Loucy (cell line): ENCODE results near the gene CD320.
"Not testable (repeated sequence)": the region's sequence is repeated elsewhere in the genome, so short reads cannot be mapped to it uniquely, and the experiment has no call there.

Experiments used
- H2AFZ ChIP-seq: fragments of 200-600 bp; sonication (generic); 2 replicates; pipeline ENCODE4 v1.6.0; 2016; ENCODE audit warnings: antibody characterized with exemption, mild to moderate bottlenecking, low read length, moderate library complexity
- H3F3A ChIP-seq: fragments of 200-600 bp; 2 replicates; pipeline ENCODE4 v1.6.0; 2016; ENCODE audit warnings: antibody characterized with exemption, low read depth, mild to moderate bottlenecking
- H3K27me3 ChIP-seq: fragments of 200-600 bp; sonication (generic); 2 replicates; pipeline ENCODE4 v1.6.1; 2014; ENCODE audit warnings: low read length, mild to moderate bottlenecking; ENCODE audit not compliant: insufficient read depth, poor library complexity, severe bottlenecking
- H3K36me3 ChIP-seq: fragments of 200-600 bp; sonication (generic); 2 replicates; pipeline ENCODE4 v1.6.1; 2016; ENCODE audit warnings: low read length; ENCODE audit not compliant: insufficient read depth
- H3K4me1 ChIP-seq: fragments of 200-600 bp; sonication (generic); 2 replicates; pipeline ENCODE4 v1.5.1; 2014; ENCODE audit warnings: low read length, mild to moderate bottlenecking; ENCODE audit not compliant: insufficient read depth, poor library complexity, severe bottlenecking
- H3K4me2 ChIP-seq: fragments of 200-600 bp; sonication (generic); 2 replicates; pipeline ENCODE4 v1.6.0; 2014; ENCODE audit warnings: antibody characterized with exemption, low read length, low read depth, mild to moderate bottlenecking; ENCODE audit not compliant: poor library complexity, severe bottlenecking
- H3K4me3 ChIP-seq: fragments of 200-600 bp; sonication (generic); 2 replicates; pipeline ENCODE4 v1.5.1; 2014; ENCODE audit warnings: low read length, mild to moderate bottlenecking, mixed read lengths; ENCODE audit not compliant: poor library complexity, severe bottlenecking
- H3K79me2 ChIP-seq: fragments of 200-600 bp; sonication (generic); 2 replicates; pipeline ENCODE4 v1.6.1; 2014; ENCODE audit warnings: low read length; ENCODE audit not compliant: insufficient read depth
- H3K9ac ChIP-seq: fragments of 200-600 bp; sonication (generic); 2 replicates; pipeline ENCODE4 v1.6.0; 2014; ENCODE audit warnings: mild to moderate bottlenecking, low read depth, low read length, moderate library complexity; ENCODE audit not compliant: poor library complexity, severe bottlenecking
- H3K9me2 ChIP-seq: fragments of 200-600 bp; sonication (generic); replicated peaks from 2 replicates; pipeline ENCODE4 v1.6.1; 2016; ENCODE audit warnings: low read depth, low read length, mixed read lengths
- H3K9me3 ChIP-seq: fragments of 200-600 bp; sonication (generic); 2 replicates; pipeline ENCODE4 v1.6.1; 2014; ENCODE audit warnings: mild to moderate bottlenecking, antibody characterized with exemption, low read length, low read depth; ENCODE audit not compliant: insufficient read depth
- H4K20me1 ChIP-seq: fragments of 200-600 bp; sonication (generic); 2 replicates; pipeline ENCODE4 v1.6.0; 2014; ENCODE audit warnings: antibody characterized with exemption, low read length, mild to moderate bottlenecking; ENCODE audit not compliant: insufficient read depth, poor library complexity, severe bottlenecking
- CTCF ChIP-seq: fragments of 200-600 bp; sonication (generic); conservative IDR thresholded peaks from 2 replicates; pipeline ENCODE4 v1.5.1; 2014; ENCODE audit warnings: mild to moderate bottlenecking, antibody characterized with exemption, low read length
- EZH2phosphoT487 ChIP-seq: fragments of 200-600 bp; IDR thresholded peaks from 2 replicates; pipeline ENCODE4 v1.6.1; 2018; ENCODE audit warnings: antibody characterized with exemption, mild to moderate bottlenecking, moderate library complexity, borderline replicate concordance

Gene CD320

GRCh38 chr19:8352134-8352827 lies 44.1 kb upstream of the CD320 start:
- H3K27me3 ChIP-seq = no peaks in the 10 kb centered on the region
- H3K9me3 ChIP-seq = no peaks in the 10 kb centered on the region

GRCh38 chr19:8349629-8350372 lies 41.6 kb upstream of the CD320 start:
- H2AFZ ChIP-seq, H3K36me3 ChIP-seq, H4K20me1 ChIP-seq, H3F3A ChIP-seq, H3K4me1 ChIP-seq, H3K79me2 ChIP-seq, H3K9me3 ChIP-seq, H3K9ac ChIP-seq, H3K4me3 ChIP-seq, H3K27me3 ChIP-seq, H3K9me2 ChIP-seq, H3K4me2 ChIP-seq: not testable (repeated sequence)

More at GRCh38 chr19:8352134-8352827, 44.1 kb upstream of the CD320 start:
- Histone ChIP-seq H3K4me3 (no peak overlapping the region), H3K36me3 (no peaks in the 10 kb centered on the region), H3K4me2 (no peak overlapping the region), H3K9me2 (no peaks in the 10 kb centered on the region), H3K4me1 (peaks cover 9% of the 10 kb centered on the region), H3K79me2 (no peaks in the 10 kb centered on the region), H2AFZ (no peak overlapping the region), H4K20me1 (no peaks in the 10 kb centered on the region), H3K9ac (no peak overlapping the region), H3F3A (no peaks in the 10 kb centered on the region)
- TF ChIP-seq CTCF (no peak), EZH2phosphoT487 (no peak)

- H3K79me2 ChIP-seq = no peaks in the 10 kb centered on the region
- H3K4me3 ChIP-seq = no peak overlapping the region
- H3K36me3 ChIP-seq = no peaks in the 10 kb centered on the region
- peak overlapping the region; percentile 18; the same call in 1 of the 2 replicates for H2AFZ ChIP-seq
- TF ChIP-seq EZH2phosphoT487 (no peak), CTCF (no peak)
- H4K20me1 ChIP-seq = no peaks in the 10 kb centered on the region
- peaks cover 4% of the 10 kb centered on the region for H3K4me1 ChIP-seq
- no peaks in the 10 kb centered on the region for H3K9me2 ChIP-seq
- peak overlapping the region; percentile 57 for H3K4me2 ChIP-seq
- no peak overlapping the region for H3K9ac ChIP-seq
- H3K9me3 ChIP-seq = no peaks in the 10 kb centered on the region
- no peaks in the 10 kb centered on the region for H3F3A ChIP-seq
- H3K27me3 ChIP-seq = no peaks in the 10 kb centered on the region
Measured at GRCh38 chr19:8343483-8343844, 35.3 kb upstream of the CD320 start.
